ENCODE results near the gene ITGB1.

Gene ITGB1

GRCh38 chr10:32963096-32963495 is 5.1 kb upstream of the ITGB1 start:
- Histone ChIP-seq H3K36me3 (peaks cover 3% of the 10 kb centered on the region), H3K4me3 (ENCODE audit: low read depth, low read length) (no peak overlapping the region), H3K27me3 (ENCODE audit: insufficient read depth, low read depth, severe bottlenecking) (no peaks in the 10 kb centered on the region), H3K27ac (no peak overlapping the region), H3K9me3 (ENCODE audit: severe bottlenecking) (no peaks in the 10 kb centered on the region)
- no peak for DNase-seq
- no peak for TF ChIP-seq CTCF (IDR thresholded peaks at IDR 0.05; ENCODE audit: low read depth, low read length)

GRCh38 chr10:32962521-32962920 is 4.5 kb upstream of the ITGB1 start:
- TF ChIP-seq CTCF (IDR thresholded peaks at IDR 0.05; ENCODE audit: low read depth, low read length), result no peak
- DNase-seq, result no peak
- no peak overlapping the region for H3K4me3 ChIP-seq (ENCODE audit: low read depth, low read length)
- no peak overlapping the region for H3K27ac ChIP-seq
- H3K9me3 ChIP-seq (ENCODE audit: severe bottlenecking), result no peaks in the 10 kb centered on the region
- no peaks in the 10 kb centered on the region for H3K27me3 ChIP-seq (ENCODE audit: insufficient read depth, low read depth, severe bottlenecking)
- H3K36me3 ChIP-seq, result peaks cover 3% of the 10 kb centered on the region

GRCh38 chr10:32961895-32962369 is 3.9 kb upstream of the ITGB1 start:
- Histone ChIP-seq H3K4me3 (ENCODE audit: low read depth, low read length) (no peak overlapping the region), H3K36me3 (peaks cover 3% of the 10 kb centered on the region), H3K27me3 (ENCODE audit: insufficient read depth, low read depth, severe bottlenecking) (no peaks in the 10 kb centered on the region), H3K9me3 (ENCODE audit: severe bottlenecking) (no peaks in the 10 kb centered on the region), H3K27ac (no peak overlapping the region)
- no peak for TF ChIP-seq CTCF (IDR thresholded peaks at IDR 0.05; ENCODE audit: low read depth, low read length)
- no peak for DNase-seq

GRCh38 chr10:32961343-32961894 is 3.4 kb upstream of the ITGB1 start:
- H3K27ac ChIP-seq, result no peak overlapping the region
- H3K36me3 ChIP-seq, result peaks cover 3% of the 10 kb centered on the region
- TF ChIP-seq CTCF (IDR thresholded peaks at IDR 0.05; ENCODE audit: low read depth, low read length), result no peak
- H3K4me3 ChIP-seq (ENCODE audit: low read depth, low read length), result no peak overlapping the region
- H3K9me3 ChIP-seq (ENCODE audit: severe bottlenecking), result no peaks in the 10 kb centered on the region
- DNase-seq, result no peak
- no peaks in the 10 kb centered on the region for H3K27me3 ChIP-seq (ENCODE audit: insufficient read depth, low read depth, severe bottlenecking)

- TF ChIP-seq CTCF (IDR thresholded peaks at IDR 0.05; ENCODE audit: low read depth, low read length), result no peak
- DNase-seq, result no peak
- Histone ChIP-seq H3K36me3 (peaks cover 3% of the 10 kb centered on the region), H3K27me3 (ENCODE audit: insufficient read depth, low read depth, severe bottlenecking) (no peaks in the 10 kb centered on the region), H3K4me3 (ENCODE audit: low read depth, low read length) (no peak overlapping the region), H3K27ac (no peak overlapping the region), H3K9me3 (ENCODE audit: severe bottlenecking) (no peaks in the 10 kb centered on the region)
Observed at GRCh38 chr10:32960022-32960421, 2.0 kb upstream of the ITGB1 start.
